HL-60 (cell line): Measurements from ENCODE around the gene UGGT2.

Experiments
- DNase-seq, 2 experiments: peaks; one replicate each; pipeline ENCODE4 v3.0.0-alpha.2; 2010 to 2020; ENCODE audit warnings: low read depth in 1 of 2, low spot score in 1 of 2
- H3K27ac ChIP-seq: fragments of 250-450 bp; sonication (Bioruptor Pico); replicated peaks from 2 replicates; pipeline ENCODE4 v1.5.1; 2020; ENCODE audit warnings: mild to moderate bottlenecking, moderate library complexity
- H3K27me3 ChIP-seq: fragments of 250-450 bp; sonication (Bioruptor Pico); 2 replicates; pipeline ENCODE4 v1.5.1; 2021; ENCODE audit warnings: mild to moderate bottlenecking, moderate library complexity; ENCODE audit not compliant: insufficient read depth, poor library complexity, severe bottlenecking
- H3K4me3 ChIP-seq: replicated peaks from 2 replicates; pipeline ENCODE4 v1.5.1; 2011; ENCODE audit warnings: mild to moderate bottlenecking, control low read depth, low read length; ENCODE audit not compliant: insufficient read depth
- CTCF ChIP-seq: IDR thresholded peaks from one replicate; pipeline ENCODE4 v1.5.1; 2011; ENCODE audit warnings: low read length, control low read depth, inconsistent platforms; ENCODE audit not compliant: insufficient read depth
- GABPA ChIP-seq: IDR thresholded peaks from 2 replicates; pipeline ENCODE4 v1.6.1; 2012; ENCODE audit warnings: low read depth
- POLR2AphosphoS5 ChIP-seq: IDR thresholded peaks from 2 replicates; pipeline ENCODE4 v1.6.1; 2012; ENCODE audit warnings: low read depth
- REST ChIP-seq: IDR thresholded peaks from 2 replicates; pipeline ENCODE4 v1.6.1; 2012; ENCODE audit warnings: low read depth; ENCODE audit not compliant: insufficient replicate concordance
- SPI1 ChIP-seq: IDR thresholded peaks from 2 replicates; pipeline ENCODE4 v1.6.1; 2012; ENCODE audit warnings: low read depth, mild to moderate bottlenecking, borderline replicate concordance
- long read RNA-seq: library from polyadenylated mRNA; unstranded; transcript quantifications from one replicate; pipeline ENCODE4 v2.0.0, GENCODE V29; 2020

Gene UGGT2
- long read RNA-seq, full-length matches to known transcripts = 15 of 126 reads
- long read RNA-seq, partial matches to known transcripts = 77 of 126 reads
- long read RNA-seq, other reads (novel, unspliced or antisense) = 34 of 126 reads

- TF ChIP-seq POLR2AphosphoS5 (peak; percentile 87), REST (no peak), SPI1 (peak; percentile 11; the same call in 1 of the 2 replicates), GABPA (peak; percentile 81), CTCF (no peak)
- no peaks in the 10 kb centered on the region for H3K27me3 ChIP-seq
- peak; percentile 73 to 93 for DNase-seq
- H3K4me3 ChIP-seq = peak within 1 kb of the TSS; percentile 95
- peak within 1 kb of the TSS; percentile 67 for H3K27ac ChIP-seq
Measured at GRCh38 chr13:96053003-96053703, at the start of gene UGGT2. TSS of gene UGGT2 (minus strand) at chr13:96053401. CDS start at chr13:96053312, 89 bp downstream.

- no peak for DNase-seq
- peaks cover 2% of the 10 kb centered on the region for H3K27me3 ChIP-seq
- TF ChIP-seq CTCF (no peak), REST (no peak), SPI1 (no peak), POLR2AphosphoS5 (no peak), GABPA (no peak)
- H3K27ac ChIP-seq = no peak overlapping the region
- no peak overlapping the region for H3K4me3 ChIP-seq
Measured at GRCh38 chr13:96100457-96101220, 47.4 kb upstream of the UGGT2 start.

GRCh38 chr13:96093296-96094006 is 40.2 kb upstream of the UGGT2 start:
- Histone ChIP-seq H3K27me3 (peaks cover 58% of the 10 kb centered on the region), H3K27ac (no peak overlapping the region), H3K4me3 (no peak overlapping the region)
- DNase-seq = no peak
- TF ChIP-seq SPI1 (no peak), REST (no peak), GABPA (no peak), POLR2AphosphoS5 (no peak), CTCF (no peak)
